Superior temporal gyrus (tissue), 1 donor: Measurements from ENCODE around the gene SRGAP2C.
"Not testable (repeated sequence)": the region's sequence is repeated elsewhere in the genome, so short reads cannot be mapped to it uniquely, and the experiment has no call there.

Experiments
- DNase-seq: peaks from one replicate; pipeline ENCODE4 v3.0.0-alpha.2; 2016; ENCODE audit errors: extremely low spot score

Gene SRGAP2C

GRCh38 chr1:121186191-121186590 lies 1.4 kb downstream of the SRGAP2C start:
- not testable (repeated sequence) for DNase-seq

- DNase-seq = peak; percentile 4
Observed at GRCh38 chr1:121187914-121188313, 3.1 kb downstream of the SRGAP2C start.

DNA sequence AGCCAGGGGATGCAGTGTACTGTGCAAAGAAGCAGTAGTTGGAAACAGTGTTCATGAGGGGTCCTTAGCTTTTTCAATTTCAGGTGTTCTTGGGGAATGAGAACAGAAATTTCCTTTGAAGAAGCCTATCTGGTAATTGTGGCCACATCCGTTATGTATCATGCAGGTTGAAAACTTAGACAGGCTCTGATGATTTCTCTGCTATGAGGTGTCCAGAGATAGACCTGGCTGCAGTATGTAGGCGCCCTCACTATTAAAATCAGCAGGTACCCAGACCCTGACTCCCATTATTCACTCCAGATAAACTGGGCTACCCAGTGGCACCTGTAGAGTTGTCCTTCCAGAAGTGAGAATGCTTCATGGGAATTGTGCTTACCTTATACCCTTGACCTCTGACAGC lies 7.7 kb downstream of the SRGAP2C start:
- not testable (repeated sequence) for DNase-seq

DNA sequence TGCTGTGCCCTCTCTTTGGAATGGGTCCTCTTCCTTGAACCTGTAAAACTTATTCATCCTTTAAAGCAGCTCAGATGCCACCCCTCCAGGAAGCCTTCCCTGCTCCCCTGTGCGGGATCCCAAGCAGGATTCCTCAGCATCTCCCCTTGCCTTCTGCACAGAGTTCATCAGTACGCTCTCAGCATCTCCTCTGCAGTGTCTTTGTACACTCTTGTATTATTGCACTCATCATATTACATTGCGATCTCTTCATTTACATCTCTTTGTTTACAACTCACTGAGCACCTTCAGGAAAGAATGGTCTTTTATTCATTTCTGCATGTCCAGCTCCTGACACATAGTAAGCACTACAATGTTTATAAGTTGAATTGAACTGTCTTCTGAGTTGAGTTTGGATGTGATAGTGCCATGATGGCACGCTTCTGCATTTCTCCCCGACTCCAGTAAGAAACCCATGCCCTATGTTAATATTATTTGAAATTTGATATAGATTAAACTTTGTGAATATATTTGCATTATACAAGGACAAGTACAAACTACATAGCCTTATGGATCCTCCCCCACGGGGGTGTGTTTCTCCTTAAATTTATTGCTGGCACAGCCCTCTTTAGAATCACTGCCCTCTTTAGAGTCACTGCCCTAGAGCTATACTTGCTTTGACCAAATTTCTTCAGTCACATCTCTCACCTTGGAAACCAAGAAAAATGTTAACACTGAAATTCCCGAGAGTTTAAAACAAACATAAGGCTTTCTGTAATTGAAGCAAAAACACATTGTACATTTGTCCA lies 12.5 kb downstream of the SRGAP2C start:
- DNase-seq = not testable (repeated sequence)

DNA sequence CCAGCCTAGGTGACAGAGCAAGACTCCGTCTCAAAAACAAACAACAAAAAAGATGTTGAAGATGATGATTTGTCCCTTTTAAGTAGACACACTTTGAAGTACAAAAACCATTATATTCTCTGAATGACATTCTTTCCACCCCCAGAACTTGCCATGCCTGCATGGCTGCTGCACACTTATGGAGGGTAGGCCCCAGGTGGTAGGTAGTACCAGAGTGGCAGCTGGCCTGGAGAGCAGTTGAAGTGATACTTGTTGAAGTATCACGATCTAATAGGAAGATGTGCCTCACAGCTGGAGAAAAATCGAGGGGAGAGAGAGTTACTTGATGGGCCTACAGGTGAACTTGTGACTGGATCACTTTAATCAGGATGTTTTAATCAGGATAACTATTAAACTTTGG lies 15.0 kb downstream of the SRGAP2C start:
- DNase-seq = not testable (repeated sequence)

DNA sequence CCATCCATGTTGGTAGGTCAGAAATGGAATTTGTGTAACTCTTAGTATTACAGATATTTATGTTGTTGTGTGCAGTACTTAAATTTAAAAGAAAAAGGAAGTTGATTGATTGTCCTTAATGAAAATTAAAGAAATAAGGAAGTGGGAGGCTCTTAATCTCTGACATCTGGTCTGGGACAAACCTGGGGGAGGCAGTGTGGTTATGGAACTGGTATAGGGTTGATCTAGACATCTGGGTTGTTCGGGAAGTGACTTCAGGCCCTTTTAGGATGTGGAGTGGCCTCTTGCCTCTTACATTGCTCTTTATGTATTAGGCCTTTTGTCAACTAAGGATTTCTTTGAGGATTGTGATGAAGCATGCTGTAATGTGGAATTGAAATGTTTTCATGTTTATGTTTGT lies 15.5 kb downstream of the SRGAP2C start:
- not testable (repeated sequence) for DNase-seq

DNA sequence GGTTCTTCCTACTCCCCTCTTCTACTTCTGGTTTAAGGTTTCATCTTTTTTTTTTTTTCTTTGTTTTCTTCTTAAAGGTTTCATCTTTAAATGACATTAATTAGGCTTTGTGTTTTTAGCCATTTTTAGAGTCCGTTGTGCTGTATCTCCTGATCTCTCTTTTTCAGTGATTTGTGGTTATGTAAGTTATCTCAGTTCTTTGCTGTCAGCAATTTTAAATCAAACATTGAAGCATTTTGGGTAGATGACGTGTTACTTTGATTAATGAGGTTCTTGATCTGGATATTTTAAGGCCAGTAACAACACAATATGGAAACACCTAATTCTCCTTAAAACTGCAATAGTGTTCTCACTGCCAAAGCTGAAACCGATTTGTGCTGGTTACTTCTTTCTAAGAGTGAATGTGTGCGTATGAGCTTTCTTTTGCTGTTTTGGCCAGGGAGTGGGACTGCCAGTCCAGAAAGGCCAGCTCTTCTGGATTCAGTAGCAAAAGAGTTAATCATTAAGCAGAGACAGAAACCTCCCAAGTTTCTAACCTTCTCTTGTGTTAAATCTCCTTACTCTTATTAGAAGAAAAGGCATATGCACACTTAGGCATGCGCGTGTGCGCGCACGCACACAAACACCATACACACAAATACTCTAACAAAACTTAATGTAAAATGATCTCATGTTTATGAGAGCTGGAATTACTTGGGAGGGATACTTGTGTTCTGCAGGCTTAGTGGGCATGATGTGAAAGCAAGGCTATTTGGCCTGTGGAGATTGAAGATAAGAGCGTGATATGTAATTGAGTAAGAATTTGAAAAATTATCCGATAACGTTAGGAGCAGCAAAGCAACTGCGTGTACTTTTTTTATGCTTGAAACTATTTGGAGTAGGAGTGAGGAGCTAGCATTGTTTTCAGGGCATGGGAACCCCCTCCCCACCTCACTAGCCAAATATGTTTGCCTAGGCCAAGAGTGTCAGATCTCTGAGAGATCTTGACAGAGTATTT lies 16.5 kb downstream of the SRGAP2C start:
- peak; percentile 2 for DNase-seq

GRCh38 chr1:121202986-121203385 lies 18.2 kb downstream of the SRGAP2C start:
- not testable (repeated sequence) for DNase-seq

- not testable (repeated sequence) for DNase-seq
Observed at GRCh38 chr1:121205786-121206711, 21.3 kb downstream of the SRGAP2C start.

- DNase-seq = not testable (repeated sequence)
Observed at GRCh38 chr1:121207328-121207727, 22.6 kb downstream of the SRGAP2C start.

- not testable (repeated sequence) for DNase-seq
Observed at GRCh38 chr1:121208375-121208774, 23.6 kb downstream of the SRGAP2C start.

DNA sequence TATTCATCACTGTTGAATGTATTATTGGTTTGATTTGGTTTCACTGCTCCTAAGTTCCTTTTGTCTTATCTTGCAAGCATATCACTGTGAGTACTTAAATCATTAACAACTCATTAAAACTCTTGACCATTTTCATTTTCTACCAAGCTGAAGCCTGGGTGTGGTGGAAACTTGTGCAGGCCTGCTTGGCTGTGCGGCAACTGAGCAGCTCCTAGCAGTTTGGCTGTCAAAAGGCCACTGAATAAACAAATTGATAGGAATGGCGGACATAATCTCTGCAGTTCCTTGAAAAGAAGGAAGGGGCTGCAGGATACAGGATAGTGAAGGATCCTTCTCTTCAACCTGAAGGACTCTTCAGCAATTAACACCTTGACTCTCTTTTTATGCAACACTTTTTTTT lies 26.0 kb downstream of the SRGAP2C start:
- DNase-seq = not testable (repeated sequence)

DNA sequence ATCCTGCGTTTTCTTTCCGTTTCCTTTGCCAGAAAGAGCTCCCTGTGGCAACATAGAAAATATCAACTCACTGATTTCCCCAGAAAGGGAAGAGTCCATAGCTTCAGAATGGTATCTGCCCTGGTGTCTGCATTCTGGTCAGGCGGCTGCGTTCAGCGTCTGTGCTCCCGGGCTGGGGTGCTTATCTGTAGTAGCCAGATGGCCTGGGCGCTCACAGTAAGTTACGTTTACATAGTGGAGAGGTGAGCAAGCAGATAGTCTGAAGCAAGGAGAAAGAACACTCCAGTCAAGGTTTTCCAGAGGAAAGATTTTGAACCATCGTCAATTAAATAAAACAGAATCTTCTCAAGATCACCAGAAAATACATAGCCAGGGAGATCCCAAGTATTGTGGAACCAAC lies 28.7 kb downstream of the SRGAP2C start:
- not testable (repeated sequence) for DNase-seq

DNA sequence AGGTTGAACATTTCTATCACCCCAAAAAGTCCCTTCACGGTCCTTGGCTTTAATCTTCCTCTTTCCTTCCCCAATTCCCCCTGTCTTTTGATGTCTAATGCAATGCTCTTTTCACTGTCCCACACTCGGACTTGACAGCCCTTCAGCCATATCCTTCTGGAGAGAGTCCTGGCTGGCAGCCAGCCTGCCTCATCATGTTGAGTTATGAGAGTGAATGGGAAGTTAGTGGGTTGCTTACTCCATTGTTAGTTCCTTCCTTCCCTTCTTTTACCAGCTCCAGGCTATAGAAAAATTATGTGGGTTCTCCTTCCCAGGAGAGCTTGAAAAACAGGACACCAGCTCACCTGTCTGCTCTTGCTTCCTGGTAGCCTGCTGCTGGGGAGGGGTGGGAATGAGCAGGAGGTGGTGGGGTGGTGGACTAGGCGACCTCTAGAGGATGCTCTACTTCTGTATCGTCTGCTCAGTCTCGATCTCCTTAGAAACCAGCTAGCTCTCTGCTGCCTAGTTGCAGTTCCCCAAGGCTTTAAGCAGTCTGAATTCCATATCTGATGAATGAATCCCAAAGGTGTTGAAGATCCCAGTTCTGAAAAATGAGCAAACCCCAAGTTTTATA lies 29.9 kb downstream of the SRGAP2C start:
- DNase-seq = not testable (repeated sequence)

DNA sequence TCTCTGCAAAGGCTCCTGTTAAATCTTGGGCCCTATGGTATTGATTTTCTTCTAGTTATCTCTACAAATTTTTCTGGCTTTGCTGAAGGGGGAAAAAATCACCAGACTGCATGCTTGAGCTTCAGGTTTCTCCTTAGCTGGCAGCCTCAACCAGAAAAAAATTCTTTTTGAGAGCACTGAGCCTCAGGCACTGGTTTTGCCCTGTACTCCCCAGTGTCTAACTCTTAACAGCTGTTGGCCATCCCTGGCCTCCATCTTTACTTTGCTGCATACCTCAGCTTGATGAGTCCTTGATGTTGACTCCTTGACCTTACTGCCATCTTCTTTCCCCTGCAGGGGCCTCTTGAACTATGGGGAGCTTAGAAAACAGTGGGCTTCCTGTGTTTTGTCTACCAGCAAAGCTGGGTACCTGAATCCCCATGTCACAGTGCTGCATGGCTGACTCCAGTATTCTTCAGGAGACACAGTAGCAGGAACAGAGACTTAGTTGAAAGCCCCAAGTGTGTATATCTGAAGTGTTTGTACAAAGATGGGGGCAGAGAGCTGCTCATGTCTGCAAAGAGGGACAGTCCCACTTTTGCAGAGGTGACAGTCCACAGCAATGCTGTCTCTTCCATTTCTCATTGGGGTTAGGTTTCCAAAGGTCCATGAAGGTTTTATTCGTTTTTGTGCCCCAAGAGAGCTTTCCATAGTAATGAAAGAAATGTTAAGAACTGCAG lies 31.1 kb downstream of the SRGAP2C start:
- not testable (repeated sequence) for DNase-seq

GRCh38 chr1:121216676-121217075 lies 31.9 kb downstream of the SRGAP2C start:
- not testable (repeated sequence) for DNase-seq

DNA sequence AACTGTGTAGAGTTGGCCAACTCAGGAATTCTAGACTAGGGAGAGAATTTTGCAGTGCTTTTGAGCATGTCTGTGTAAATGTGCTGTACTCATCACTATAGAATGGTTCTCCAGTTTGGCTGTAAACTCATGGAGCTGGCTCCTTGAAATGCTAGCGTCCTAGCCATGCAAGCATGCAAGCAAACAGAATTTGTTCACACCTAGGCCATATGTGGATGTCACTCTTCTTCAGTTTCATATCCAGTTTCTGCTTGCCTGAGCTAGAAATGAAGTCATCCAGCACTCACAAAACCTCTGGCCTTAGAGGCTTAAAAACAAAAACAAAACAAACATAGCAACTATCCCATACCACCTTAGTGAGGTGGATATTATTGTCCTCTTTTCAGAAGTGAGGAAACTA lies 37.0 kb downstream of the SRGAP2C start:
- DNase-seq = not testable (repeated sequence)

DNA sequence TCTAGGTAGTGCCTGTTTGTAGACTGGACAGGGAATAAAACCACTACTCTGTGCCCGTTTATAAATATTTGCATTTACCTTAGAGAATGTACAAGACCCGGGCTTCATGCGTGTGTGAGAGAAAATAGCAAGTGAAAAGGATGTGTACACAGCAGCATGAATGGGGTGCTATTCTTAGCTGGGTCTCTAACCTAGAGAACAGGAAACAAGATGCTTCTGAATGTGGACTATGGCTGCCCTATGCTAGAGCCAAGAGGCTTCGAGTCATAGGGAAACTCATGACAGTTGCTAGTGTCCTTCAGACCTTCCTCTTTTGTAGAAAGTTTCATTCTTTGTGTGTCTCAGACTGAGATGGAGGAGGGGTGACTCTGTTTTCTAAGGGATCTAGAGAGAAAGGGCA lies 39.9 kb downstream of the SRGAP2C start:
- DNase-seq = not testable (repeated sequence)

- not testable (repeated sequence) for DNase-seq
Observed at GRCh38 chr1:121226295-121226904, 41.6 kb downstream of the SRGAP2C start.

GRCh38 chr1:121226925-121227324 lies 42.1 kb downstream of the SRGAP2C start:
- not testable (repeated sequence) for DNase-seq
